Measurements from ENCODE around the gene HEPH.
"Not testable (repeated sequence)": the region's sequence is repeated elsewhere in the genome, so short reads cannot be mapped to it uniquely, and the experiment has no call there.

The HEPH gene

GRCh38 chrX:66233209-66233608, 69.2 kb downstream of the HEPH start:
- no peak for DNase-seq

- not testable (repeated sequence) for DNase-seq
Measured at GRCh38 chrX:66233904-66234303, 69.9 kb downstream of the HEPH start.

- no peak for DNase-seq
Measured at GRCh38 chrX:66255359-66255967, 91.4 kb downstream of the HEPH start.

- no peak for DNase-seq
Measured at GRCh38 chrX:66262807-66263206, 98.8 kb downstream of the HEPH start.
